ENCODE results near the gene TSR3. TPM values are rescaled to one million over a fixed set of nuclear protein-coding genes. Genes with fewer than 3 reads are reported as not detected.
A peak's percentile ranks its signal among the peaks of the same experiment; 100 is the strongest.

Gene TSR3
- total RNA-seq, 1 experiment from 2014 or later: 58.8 TPM

GRCh38 chr16:1334739-1335138 lies 16.9 kb downstream of the TSR3 start:
- H3K79me1 ChIP-seq (ENCODE audit: insufficient read depth, low read depth, low read length, poor library complexity, severe bottlenecking): no peaks in the 10 kb centered on the region

More at GRCh38 chr16:1334739-1335138, 16.9 kb downstream of the TSR3 start:
- Histone ChIP-seq H3K56ac (ENCODE audit: insufficient read length, low read depth, low read length) (no peak overlapping the region), H4K5ac (ENCODE audit: insufficient read length, low read depth, low read length) (no peak overlapping the region), H3K18ac (ENCODE audit: insufficient read length, low read depth, low read length) (no peak overlapping the region), H3T11ph (ENCODE audit: low read length) (no peak overlapping the region), H3K79me2 (ENCODE audit: insufficient read depth, low read length) (no peaks in the 10 kb centered on the region), H4K8ac (replicated peaks; ENCODE audit: insufficient read length, low read depth, low read length) (no peak overlapping the region), H3K4ac (ENCODE audit: low read depth, low read length) (no peak overlapping the region), H2BK20ac (ENCODE audit: low read depth, low read length, poor library complexity, severe bottlenecking) (no peak overlapping the region), H3K27me3 (ENCODE audit: insufficient read depth, low read length) (peaks cover 16% of the 10 kb centered on the region; the same call in 1 of the 2 replicates), H2BK12ac (ENCODE audit: insufficient read length, low read depth, low read length) (no peak overlapping the region), H2AFZ (ENCODE audit: low read length) (no peak overlapping the region), H3K4me1 (ENCODE audit: insufficient read depth, low read length) (no peaks in the 10 kb centered on the region), H2BK120ac (ENCODE audit: low read depth, low read length, poor library complexity, severe bottlenecking) (no peak overlapping the region), H3K4me2 (ENCODE audit: insufficient read depth, insufficient read length, low read length) (peak overlapping the region; percentile 27), H2AK5ac (ENCODE audit: insufficient read length, low read length) (no peak overlapping the region), H2BK15ac (ENCODE audit: low read depth, low read length) (no peak overlapping the region), H2BK5ac (ENCODE audit: insufficient read length, low read length) (no peak overlapping the region), H4K20me1 (ENCODE audit: control insufficient read depth, insufficient read depth, insufficient read length) (no peaks in the 10 kb centered on the region), H3K27ac (ENCODE audit: insufficient read length, low read depth, low read length) (no peak overlapping the region), H3K9me3 (ENCODE audit: control insufficient read depth, low read depth, low read length) (no peaks in the 10 kb centered on the region), H4K91ac (ENCODE audit: insufficient read length, low read depth, low read length) (no peak overlapping the region), H3K23me2 (ENCODE audit: insufficient read length, low read depth, low read length, poor library complexity, severe bottlenecking) (peaks cover 20% of the 10 kb centered on the region), H3K9ac (ENCODE audit: extremely low read depth, insufficient read length, low read length) (no peak overlapping the region), H3K14ac (ENCODE audit: insufficient read depth, low read length) (no peak overlapping the region; the same call in 1 of the 2 replicates), H3K23ac (ENCODE audit: insufficient read length, low read depth, low read length) (no peak overlapping the region)
- H3K4me1 Mint-ChIP-seq: peaks cover 12 to 18% of the 10 kb centered on the region in 2 experiments
- no peaks in the 10 kb centered on the region for H3K36me3 Mint-ChIP-seq (ENCODE audit: insufficient read depth in 1 of 3, low read depth in 3 of 3)
- H3K9me3 Mint-ChIP-seq: no peaks in the 10 kb centered on the region
- H3K4me3 Mint-ChIP-seq: peak overlapping the region in 1 of 2 experiments; percentile 72; a peak in 2 of 5 replicates
- DNase-seq: no peak
- no peak overlapping the region for H3K27ac Mint-ChIP-seq
- TF ChIP-seq, protein P1, sequence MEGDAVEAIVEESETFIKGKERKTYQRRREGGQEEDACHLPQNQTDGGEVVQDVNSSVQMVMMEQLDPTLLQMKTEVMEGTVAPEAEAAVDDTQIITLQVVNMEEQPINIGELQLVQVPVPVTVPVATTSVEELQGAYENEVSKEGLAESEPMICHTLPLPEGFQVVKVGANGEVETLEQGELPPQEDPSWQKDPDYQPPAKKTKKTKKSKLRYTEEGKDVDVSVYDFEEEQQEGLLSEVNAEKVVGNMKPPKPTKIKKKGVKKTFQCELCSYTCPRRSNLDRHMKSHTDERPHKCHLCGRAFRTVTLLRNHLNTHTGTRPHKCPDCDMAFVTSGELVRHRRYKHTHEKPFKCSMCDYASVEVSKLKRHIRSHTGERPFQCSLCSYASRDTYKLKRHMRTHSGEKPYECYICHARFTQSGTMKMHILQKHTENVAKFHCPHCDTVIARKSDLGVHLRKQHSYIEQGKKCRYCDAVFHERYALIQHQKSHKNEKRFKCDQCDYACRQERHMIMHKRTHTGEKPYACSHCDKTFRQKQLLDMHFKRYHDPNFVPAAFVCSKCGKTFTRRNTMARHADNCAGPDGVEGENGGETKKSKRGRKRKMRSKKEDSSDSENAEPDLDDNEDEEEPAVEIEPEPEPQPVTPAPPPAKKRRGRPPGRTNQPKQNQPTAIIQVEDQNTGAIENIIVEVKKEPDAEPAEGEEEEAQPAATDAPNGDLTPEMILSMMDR (conservative IDR thresholded peaks at IDR 0.05): no peak
- peaks cover 48% of the 10 kb centered on the region for H3K27me3 Mint-ChIP-seq (ENCODE audit: low read depth)
- WGBS (ENCODE audit: extremely low coverage, insufficient read length, low lambda C conversion rate): no CpG with 5 or more reads among the region's 9 CpGs
